GM18951 (cell line): ENCODE measurements around the gene NFE2.
"Not testable (repeated sequence)": the region's sequence is repeated elsewhere in the genome, so short reads cannot be mapped to it uniquely, and the experiment has no call there.

ENCODE experiments used
- POLR2A ChIP-seq: IDR thresholded peaks from 4 replicates; pipeline ENCODE4 v1.6.1; 2011; ENCODE audit warnings: mild to moderate bottlenecking; ENCODE audit not compliant: insufficient read length, insufficient read depth; ENCODE audit errors: extremely low read depth
- in situ Hi-C: fragments of 300-500 bp; cut with MboI; formaldehyde crosslinking; loops from one replicate; pipeline ENCODE4 v1.12.0; 2022; ENCODE audit warnings: low sequenced_read_pairs, mixed read lengths, inconsistent platforms; ENCODE audit not compliant: unreplicated experiment

NFE2 gene

DNA sequence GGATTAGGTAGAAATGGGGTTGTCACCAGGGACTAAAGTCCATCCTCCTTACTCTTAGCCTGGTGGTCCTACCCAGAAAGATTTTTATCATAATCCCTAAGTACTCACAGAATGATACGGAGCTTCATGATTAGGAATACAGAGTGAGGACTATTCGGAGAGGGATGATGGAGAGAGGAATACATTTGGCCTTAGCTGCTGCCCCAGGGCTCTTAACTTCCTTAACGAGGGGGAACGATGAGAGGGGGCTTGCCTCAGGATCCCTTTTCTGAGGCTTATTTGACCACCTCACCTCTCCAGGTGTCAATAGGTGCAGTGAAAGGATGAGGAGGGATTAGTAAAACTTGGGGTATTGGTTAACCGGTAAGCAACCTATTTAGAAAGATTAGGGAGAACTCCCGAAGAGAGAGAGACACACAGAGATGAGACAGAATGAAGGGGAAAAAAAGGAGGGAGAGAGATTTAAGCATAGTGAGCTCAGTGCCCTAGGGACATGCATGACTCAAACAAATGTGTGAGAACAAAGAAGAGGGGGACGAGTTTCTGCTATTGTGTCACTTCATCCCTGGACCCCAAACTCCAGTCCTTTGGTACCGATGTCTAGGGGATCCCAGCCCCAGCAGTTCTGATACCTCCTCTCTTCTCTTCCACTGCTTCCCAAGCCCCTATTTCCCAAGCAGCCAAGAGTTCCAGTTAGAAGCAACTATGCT, 1.1 kb downstream of the NFE2 start:
- TF ChIP-seq POLR2A, result no peak
- in situ Hi-C loops, result no loop called here

DNA sequence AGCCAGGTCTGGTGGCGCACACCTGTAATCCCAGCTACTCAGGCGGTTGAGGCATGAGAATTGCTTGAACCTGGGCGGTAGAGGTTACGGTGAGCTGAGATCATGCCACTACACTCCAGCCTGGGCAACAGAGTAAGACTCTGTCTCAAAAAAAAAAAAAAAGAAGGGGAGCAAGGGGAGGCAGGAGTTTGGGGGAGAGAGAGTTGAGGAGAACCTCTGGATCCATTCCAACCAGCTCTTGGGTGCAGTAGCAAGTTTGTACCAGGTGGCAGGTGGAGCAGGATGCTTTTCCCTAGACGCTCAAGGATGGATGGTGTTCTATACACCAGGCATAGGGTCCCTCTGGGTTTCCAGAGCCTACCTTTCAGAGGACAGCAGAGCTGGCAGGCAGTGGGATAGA, 1.9 kb downstream of the NFE2 start:
- in situ Hi-C loops, result no loop called here
- TF ChIP-seq POLR2A, result no peak

DNA sequence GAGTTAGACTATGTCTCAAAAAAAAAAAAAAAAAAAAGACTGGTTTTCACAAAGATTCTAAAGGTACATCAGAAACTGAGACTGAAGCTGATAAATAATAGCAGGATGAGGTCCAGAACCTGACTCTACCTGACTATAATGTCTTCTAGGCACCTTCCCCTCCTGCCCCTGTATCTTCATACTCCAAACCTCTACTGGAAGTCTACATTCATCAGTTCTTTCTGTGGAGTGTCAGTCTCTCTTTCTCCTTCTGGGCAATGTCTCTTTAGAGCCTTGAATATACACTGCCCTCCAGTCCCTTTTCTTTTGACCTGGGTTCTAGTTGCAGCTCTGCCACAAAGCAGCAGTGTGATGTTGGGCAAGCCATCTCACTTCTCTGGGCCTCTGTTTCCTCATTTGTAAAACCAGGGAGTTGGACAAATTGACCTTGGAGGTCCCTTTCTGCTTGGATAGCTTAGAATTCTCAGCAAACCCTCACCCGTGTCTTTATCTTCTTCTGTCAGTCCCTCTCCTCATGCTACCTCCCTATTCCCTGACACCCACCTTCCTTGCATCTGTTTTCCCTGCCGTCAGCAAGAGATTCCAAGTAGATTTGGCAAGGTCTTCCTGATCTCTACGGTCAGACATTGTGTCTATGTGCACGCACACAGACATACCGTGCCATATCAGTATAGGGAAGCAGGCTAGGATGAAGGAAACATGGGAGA, 4.3 kb downstream of the NFE2 start:
- TF ChIP-seq POLR2A, result no peak
- in situ Hi-C loops, result no loop called here

DNA sequence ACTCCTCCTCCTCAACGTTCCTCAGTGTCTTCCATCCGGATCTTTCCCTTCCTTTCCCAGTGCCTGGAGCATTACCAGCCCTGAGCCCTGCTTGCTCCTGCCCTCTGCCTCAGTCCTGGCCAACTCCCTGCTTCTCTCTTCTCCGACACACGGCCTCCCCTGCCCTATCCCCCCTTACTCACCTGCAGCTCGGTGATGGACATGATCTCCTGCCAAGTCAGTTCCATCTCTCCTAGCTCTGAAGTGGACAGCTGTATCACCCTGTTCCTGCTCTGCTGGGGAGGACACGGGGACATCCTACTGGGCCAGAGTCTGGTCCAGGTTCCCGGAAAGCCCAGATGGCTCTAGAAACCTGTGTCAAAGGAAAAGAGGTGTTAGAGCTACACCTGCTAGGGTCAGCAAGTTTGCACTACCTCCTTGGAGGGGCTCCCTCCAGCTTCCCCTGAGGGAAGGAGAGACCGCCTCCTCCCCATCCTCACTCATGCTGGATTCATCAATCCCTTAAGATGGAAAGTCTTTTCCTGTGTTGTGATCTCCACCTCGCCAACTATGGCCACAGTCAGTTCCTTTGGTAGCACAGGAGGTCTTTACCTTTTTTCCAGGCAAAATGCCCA, 5.8 kb downstream of the NFE2 start:
- in situ Hi-C loops, result no loop called here

DNA sequence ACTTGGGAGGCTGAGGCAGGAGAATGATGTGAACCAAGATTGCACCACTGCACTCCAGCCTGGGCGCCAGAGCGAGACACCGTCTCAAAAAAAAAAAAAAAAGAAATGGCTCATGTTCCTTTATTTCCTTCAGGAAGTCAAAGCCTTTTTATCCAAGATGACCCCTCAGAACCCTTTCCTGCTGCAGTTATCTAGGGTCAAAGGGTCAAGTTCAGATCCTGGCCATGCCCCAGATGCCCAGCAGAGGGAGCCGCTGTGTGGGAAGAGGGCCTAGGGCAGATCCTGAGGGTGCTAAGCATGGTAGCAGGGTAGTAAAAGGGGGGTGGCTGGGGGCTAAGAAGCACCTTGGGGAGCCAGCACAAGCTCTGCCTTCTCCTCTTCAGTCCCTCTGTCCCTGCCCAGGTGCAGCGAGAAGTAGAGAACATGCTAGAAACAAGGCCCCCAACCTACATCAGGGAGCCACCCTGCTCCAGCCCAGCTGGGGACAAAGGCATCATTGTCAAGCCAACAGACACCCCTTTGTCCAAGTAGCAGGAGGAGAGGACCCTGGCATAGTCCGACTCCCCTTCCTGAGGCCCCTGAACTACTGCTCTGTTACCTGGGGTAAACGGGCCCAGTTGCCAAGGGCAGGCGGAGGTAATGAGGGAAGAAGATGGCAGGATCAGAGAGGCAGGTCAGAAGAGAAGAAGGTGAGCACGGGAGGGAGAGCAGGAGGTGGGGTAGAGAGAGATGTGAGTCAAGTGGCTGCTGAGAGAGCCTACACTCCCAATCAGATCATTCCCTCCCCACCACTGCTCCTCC, 6.5 kb downstream of the NFE2 start:
- in situ Hi-C loops, result no loop called here
- no peak for TF ChIP-seq POLR2A

More for the DNA sequence above, 5.8 kb downstream of the NFE2 start:
- no peak for TF ChIP-seq POLR2A

DNA sequence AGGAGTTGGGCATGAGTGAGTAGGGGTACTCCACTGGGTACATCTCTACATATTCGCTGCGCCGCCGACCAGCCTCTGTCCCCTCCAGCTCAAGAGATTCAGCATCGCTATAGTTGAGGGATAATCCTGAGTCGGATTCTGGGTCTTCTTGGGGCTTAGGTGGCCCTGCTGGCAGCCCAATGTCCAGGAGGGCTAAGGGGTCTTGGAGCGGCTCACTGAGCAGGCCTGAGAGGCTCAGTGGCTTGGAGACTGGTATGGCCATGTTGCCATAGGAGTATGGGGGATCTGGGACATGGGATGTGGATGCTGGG, 7.9 kb downstream of the NFE2 start:
- TF ChIP-seq POLR2A, result no peak
- in situ Hi-C loops, result no loop called here

DNA sequence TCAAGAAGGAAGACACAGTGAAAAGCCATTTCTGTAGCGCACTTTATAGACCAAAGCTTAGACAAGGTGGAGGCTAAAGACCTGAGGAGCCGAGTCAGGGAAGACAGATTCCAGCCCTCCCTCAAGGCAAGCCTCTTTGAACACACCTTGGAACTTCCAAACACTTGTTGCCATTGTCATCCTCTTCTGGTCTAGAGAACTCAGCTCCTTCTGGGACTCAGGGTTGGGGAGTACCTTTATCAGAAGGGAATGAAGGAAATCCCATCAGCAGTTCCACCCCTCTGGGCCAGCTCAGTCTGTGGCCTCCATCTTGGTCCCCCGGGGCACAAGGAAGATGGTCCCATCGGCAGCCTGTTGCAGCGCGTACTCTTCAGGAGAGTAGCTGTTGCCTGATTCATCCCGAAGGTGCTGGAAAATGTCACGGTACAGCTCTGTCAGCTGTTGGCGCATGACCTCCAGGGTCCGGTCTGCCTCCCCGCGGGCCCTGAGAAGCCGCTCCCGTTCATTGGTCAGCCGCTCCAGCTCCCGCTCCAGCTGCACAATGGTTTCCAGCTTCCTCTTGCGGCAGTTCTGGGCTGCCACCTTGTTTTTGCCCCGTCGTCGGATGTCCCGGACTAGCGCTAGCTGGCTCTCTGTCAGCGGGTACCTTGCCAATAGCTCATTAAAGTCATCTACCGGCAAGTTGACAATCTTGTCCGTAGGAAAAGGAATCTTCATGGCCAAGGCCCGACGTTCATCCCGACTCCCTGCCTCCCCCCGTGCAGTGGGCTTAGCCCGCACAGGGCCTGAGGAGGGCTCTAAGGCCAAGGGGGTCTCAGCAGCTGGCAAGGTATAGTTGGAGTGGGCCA, 8.5 kb downstream of the NFE2 start:
- in situ Hi-C loops, result no loop called here

DNA sequence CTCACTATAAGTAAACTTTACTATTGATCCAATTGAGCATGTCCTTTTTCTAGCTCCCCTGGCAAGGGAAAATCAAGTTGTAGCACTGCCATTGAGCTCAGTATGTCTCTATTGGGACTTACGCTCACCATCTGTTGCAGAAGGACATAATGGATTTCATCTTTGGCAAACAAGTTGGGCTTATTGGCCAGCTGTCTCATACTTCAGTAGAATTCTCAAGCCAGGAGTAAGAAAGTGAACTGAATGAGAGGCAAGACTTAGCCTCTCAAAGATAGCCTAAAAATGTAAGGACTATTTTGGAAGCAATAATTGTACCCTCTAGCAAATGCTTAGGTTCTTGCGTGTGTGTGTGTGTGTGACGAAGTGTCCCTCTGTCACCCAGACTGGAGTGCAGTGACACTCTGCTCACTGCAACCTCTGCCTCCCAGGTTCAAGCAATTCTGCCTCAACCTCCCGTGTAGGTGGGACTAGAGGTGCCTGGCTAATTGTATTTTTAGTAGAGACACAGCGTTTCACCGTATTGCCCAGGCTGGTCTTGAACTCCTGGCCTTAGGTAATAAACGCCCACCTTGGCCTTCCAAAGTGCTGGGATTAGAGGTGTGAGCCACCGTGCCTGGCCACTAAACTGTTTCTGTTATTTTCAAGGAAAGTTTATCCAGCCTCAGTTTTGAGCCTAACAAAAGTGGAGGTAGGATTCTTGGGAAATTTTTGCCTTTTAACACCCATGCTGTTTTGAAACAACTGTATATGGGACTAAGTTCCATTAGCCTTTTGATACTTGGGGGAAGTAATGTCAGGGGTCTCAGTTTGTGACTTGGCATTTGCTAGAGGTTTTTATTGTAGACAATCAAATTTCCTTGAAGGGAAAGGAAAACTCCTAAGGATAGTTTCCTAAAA, 13.3 kb downstream of the NFE2 start:
- in situ Hi-C loops, result no loop called here
- peak; percentile 45 for TF ChIP-seq POLR2A

More for the DNA sequence above, 8.5 kb downstream of the NFE2 start:
- no peak for TF ChIP-seq POLR2A

DNA sequence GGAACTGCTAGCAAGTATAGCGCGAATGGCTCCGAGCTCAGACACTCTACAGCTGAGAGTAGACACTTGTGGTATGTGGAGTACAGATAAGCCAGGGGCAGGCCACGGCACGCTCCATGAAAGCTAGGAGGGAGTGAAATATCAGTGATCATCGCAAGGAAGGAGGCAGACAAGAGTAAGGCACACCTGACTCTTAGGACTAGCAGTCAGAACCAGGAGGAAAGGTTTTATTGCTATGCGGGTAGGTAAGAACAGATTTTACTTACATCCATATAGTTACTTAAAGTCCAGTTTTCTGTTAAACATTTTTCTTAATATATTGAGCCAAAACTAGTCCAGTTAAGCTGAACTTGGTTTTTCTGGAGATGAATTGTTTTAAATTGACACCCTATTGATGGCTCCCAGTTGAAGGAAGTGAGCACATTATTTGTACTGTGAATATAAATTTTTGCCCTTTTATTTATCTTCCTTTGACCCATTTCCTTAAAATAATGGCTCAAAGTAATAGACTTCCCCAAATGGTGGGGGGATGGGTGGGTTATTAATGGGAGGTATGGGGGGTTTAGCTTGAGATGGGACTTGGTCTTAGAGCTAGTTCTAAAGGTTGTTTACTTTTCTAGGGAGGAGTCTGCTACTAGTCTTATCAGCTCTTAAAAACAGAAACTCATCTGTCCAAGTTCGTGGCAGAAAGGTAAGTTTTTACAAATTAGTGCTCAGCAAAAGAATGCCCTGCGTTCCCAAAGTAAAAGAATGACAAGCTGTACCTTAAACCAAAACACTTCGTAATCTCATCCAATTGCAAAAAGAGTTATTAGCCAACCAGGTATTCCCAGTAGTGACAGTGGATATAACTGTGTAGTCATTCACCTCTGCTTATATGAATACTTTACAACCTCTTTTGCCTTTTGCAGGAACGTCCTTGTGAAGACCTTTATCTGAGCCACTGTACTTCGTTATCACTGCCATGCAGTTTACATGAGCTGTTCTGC, 14.5 kb downstream of the NFE2 start:
- peak; percentile 36 for TF ChIP-seq POLR2A
- in situ Hi-C loops, result no loop called here

DNA sequence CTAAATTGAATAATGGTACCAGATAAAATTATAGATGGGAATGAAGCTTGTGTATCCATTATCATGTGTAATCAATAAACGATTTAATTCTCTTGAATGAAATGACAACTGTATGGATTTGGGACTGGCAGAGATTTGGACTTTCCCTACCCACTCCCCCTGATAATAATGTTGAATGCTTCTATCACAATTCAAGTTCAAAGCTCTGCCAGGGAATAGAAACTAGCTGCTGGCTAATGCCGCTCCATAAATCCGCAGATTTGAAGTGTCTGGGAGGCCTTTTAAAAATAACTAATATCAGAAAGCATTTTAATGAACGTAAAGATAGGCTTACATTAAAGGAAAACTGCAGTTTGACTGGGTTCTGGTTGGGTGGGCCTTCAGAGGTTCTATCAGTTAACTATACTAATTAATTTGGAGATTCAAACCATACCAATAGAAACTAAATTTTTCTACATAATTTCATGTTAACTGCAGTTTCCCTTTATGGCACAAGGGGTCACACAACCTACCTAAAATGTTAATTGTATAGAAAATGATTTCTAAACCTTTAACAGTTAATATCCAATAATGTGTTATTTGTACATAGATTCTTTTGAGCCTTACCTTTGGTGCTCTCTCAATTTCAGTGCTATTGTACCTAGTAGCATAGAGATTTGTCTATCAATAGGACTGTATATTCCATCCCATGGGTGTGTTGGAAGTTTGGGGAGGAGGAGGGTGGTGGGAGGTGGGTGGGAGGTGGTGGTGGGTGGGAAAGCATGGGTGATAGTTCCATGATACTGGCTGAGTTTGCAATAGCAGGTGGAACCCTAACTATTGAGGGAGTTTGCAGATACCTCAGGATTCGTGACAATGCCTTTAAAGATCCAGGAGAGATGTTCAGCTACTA, 15.4 kb downstream of the NFE2 start:
- TF ChIP-seq POLR2A, result no peak
- in situ Hi-C loops, result no loop called here

DNA sequence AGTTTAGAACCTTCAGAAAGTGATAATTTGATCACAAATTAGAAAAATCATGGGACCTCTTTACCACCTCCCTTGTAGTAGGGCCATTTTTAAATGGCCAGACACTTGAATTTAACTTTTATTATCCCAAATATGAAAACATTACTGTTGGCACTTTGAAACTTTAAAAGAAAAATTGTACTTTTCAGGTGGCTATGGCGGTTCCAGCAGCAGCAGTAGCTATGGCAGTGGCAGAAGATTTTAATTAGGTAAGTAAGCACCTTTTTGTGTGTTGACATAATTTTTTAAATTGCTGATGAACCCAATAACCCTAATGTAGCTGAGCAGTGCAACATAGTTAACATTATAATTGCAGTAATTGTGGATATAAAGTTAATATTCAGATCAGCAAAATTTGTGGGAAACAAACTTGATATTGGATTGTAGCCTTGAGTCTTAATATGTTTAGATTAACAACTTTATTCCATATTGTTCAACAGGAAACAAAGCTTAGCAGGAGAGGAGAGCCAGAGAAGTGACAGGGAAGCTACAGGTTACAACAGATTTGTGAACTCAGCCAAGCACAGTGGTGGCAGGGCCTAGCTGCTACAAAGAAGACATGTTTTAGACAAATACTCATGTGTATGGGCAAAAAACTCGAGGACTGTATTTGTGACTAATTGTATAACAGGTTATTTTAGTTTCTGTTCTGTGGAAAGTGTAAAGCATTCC, 16.6 kb downstream of the NFE2 start:
- in situ Hi-C loops, result not testable (repeated sequence)
